HG03060 (cell line): ENCODE measurements around the gene AKAP9.
A peak's percentile ranks its signal among the peaks of the same experiment; 100 is the strongest.
"Not testable (repeated sequence)": the region's sequence is repeated elsewhere in the genome, so short reads cannot be mapped to it uniquely, and the experiment has no call there.

Experiments used
- ATAC-seq: cut with Tn5 transposase; IDR thresholded peaks from one replicate; pipeline ENCODE4 v1.9.1; 2021; ENCODE audit warnings: low read depth, moderate number of reproducible peaks; ENCODE audit not compliant: unreplicated experiment

AKAP9 gene

GRCh38 chr7:92119213-92119759 is 178.6 kb downstream of the AKAP9 start:
- no peak for ATAC-seq

- ATAC-seq, result no peak
Observed at GRCh38 chr7:92121681-92122080, 181.0 kb downstream of the AKAP9 start.

GRCh38 chr7:92131093-92131492 is 190.4 kb downstream of the AKAP9 start:
- ATAC-seq, result no peak

DNA sequence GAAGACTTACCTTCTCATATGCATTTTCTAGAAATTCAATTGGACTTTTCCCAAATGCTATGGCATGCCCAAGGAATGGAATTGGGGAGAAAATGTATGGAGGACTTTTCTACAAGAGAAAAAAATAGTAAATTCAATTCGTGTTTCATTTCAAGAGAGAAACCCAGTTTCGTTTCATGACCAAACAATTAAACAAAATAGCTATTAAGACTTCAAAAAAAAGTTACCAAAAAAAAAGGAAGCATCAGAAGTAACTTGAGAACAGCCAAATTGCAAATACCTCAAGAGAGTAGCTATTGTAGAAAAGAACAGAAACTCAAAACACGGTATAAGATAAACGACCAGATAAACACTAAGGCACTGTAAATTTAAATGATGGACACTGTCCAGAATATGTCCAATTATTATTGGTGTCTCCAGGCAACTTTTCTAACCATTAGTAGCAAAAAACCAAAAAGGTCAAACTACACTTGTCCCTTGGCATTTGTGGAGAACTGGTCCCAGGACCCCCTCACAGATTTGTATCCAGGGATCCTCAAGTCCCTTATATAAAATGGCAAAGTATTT is 191.2 kb downstream of the AKAP9 start:
- no peak for ATAC-seq

- ATAC-seq, result peak; percentile 9
Observed at GRCh38 chr7:92133133-92133736, 192.6 kb downstream of the AKAP9 start.

DNA sequence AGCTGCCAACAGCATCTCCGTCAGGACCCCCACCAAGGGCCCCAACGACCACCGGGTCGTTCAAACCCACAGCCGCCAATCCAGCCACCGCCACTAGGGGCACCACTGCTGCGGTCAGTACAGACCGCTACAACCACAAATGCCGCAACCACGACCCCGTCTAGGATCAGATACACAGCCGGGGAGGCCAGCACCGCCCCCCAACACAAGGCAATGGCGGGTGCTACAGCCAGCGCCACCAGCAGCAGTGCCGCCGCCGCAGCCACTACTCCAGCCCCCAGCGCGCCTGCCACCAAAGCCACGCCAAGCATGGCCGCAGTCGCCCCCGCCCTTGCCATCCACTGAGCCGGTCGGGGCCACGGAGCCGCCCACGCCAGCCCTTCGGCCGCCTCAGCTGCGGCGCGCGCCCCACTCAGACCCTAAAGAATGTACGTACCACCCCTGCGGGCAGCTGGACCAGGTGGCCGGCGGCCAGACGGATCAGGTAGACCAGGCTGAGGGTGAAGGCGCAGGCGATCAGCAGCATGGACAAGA is 193.1 kb downstream of the AKAP9 start:
- ATAC-seq, result peak; percentile 12

DNA sequence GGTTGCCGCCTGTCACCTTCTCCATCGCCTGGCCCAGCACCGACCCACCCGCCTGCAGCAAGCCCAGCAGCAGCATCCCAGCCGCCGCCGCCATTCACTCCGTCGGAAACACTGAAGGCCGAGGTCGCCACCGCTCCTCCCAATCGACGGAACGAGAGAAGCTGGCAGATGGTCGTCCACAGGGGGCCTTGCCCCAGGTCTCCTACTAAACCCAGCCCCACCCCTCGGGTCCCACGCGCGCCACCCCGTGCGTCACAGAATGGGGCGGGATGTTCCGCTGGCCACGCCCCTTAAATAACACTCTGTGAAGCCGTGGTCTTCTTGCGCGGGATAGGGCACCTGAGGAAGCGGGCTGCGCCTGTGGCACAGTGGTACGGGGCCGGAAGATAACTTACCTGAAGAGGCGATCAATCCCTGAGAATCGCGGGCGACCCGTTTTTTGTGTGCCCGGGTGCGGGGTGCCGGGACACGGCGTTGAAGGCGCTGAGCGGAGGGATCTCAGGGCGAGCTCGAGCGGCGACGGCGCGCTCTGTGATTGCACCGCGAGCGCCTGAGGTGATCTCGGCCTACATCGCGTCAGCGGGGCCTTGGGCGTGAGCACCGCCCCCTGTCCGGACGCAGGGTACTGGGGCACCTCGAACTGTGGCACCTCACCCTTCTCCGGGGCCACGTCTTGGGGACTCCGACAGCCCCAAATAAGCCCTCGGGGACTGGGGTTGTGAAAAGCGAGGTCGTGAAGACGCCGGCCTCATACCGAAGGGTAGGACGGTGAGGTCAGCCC is 193.8 kb downstream of the AKAP9 start, which contains the start of gene CYP51A1:
Gene CYP51A1, minus strand, starts transcription at position 207 of the 781 bp plus-strand sequence. Its CDS starts 113 bp downstream, at position 94.
- ATAC-seq, result peak; percentile 75

DNA sequence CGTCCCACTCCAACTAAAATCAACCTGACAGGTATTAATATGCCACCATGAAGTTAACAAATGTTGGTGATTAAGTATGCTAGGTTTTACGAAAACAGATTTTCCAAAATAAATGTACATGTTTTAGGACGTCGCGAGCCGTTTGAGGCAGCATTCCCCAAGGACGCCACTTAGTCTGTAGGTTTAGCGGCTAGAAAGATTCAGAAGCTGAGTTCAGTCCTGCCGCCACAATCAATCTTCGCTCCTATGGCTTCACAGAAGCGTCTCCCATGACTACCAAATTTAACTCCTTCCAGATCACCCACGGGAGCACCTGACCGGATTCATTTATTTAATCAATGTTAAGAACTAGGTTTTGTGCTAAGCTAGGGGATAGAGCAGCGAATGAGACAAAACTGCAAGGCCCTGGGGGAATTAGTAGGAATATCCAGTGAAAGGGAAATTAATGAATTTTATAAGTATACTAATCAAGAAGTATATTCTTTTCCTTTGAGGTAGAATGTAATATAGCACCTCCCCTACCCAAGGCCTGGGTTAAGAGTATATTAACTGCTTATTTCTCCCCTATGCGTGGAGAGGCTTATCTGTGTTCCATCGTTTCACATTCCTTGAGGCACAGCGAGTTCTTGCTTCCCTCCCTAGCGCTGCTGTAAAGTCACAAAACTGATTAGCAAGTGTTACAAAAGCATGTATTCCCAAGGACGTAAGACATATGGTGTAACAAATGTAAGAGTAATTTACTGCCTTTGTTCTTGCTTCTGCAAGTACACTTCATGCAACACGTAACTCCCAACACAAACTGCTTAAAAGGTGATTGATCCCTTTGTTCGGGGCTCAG is 194.6 kb downstream of the AKAP9 start:
- ATAC-seq, result no peak

DNA sequence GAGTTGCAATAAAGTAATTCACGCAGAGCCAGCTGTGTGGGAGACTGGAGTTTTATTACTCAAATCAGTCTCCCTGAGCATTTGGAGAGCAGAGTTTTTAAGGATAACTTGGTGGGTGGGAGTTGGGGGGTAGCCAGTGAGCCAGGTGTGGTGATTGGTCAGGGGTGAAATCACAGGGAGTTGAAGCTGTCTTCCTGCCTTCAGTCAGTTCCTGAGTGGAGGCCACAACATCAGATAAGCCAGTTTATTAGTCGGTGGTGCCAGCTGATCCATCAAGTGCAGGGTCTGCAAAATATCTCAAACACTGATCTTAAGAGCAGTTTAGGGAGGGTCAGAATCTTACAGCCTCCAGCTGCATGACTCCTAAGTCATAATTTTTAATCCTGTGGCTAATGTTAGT is 196.9 kb downstream of the AKAP9 start:
- no peak for ATAC-seq

DNA sequence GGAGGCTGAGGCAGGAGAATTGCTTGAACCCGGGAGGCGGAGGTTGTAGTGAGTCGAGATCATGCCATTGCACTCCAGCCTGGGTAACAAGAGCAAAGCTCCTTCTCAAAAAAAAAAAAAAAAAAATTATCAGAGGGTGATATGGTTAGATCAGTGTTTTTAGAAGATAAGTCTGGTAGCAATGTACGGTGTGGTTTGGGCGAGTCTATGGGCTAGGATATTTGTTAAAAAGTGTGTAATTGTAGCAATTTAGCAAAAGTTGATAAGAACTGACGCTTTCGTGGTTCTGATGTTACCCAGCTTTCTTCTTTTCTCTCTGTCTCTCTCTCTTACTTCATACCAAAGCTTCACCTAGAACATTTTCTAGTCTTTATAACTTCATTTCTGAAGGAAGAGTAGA is 200.5 kb downstream of the AKAP9 start:
- ATAC-seq, result no peak

- not testable (repeated sequence) for ATAC-seq
Observed at GRCh38 chr7:92142791-92143190, 202.1 kb downstream of the AKAP9 start.

DNA sequence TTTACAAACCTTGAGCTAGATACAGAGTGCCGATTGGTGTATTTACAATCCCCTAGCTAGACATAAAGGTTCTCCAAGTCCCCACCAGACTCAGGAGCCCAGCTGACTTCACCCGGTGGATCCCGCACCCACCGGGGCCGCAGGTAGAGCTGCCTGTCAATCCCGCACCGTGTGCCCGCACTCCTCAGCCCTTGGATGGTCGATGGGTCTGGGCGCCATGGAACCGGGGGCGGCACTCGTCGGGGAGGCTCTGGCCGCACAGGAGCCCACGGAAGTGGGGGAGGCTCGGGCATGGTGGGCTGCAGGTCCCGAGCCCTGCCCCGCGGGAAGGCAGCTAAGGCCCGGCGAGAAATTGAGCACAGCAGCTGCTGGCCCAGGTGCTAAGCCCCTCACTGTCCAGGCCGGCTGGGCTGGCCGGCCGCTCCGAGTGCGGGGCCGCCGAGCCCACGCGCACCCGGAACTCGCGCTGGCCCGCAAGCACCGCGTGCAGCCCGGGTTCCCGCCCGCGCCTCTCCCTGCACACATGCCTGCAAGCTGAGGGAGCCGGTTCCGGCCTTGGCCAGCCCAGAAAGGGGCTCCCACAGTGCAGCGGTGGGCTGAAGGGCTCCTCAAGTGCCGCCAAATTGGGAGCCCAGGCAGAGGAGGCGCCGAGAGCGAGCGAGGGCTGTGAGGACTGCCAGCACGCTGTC is 202.7 kb downstream of the AKAP9 start:
- ATAC-seq, result not testable (repeated sequence)

DNA sequence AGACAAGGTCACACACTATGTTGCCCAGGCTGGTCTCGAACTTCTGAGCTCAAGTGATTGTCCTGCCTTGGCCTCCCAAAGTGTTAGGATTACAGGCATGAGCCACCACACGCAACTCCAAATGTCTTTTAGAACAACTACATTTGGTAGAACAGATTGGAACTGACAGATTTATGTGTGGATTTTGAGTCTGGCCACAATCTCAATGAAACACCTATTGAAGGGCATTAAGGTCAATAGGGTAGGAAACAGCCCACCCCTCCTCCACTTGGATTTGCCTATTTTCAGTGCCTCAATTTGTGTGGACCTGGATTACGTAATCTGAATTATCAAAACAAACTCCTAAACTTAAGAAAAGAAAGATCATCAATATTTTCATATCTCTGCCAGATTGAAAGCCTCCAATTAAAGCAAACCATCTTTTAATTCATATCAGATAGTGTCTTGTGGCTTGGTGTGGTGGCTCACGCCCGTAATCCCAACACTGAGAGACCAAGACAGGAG is 209.1 kb downstream of the AKAP9 start:
- no peak for ATAC-seq

GRCh38 chr7:92150450-92151017 is 209.9 kb downstream of the AKAP9 start:
- ATAC-seq, result no peak

DNA sequence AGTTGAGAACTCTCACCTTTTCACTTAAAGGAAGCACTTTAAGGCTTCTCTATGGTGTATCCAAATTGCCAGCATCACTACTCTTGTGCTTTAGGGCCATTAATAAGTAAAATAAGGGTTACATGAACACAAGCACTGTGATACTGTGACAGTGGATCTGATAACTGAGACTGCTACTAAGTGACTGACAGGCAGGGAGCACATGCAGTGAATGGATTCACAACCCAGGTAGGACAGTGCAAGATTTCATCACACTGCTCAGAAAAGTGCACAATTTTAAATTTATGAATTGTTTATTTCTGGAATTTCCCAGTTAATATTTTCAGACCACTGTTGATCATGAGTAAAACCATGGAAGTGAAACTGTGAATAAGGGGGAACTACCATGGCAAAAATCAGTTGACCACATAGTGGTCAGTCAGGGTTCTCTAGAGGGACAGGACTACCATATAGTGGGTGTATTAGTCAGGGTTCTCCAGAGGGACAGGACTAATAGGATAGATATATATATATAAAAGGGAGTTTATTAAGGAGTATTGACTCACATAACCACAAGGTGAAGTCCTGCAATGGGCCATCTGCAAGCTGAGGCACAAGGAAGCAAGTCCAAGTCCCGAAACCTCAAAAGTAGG is 214.6 kb downstream of the AKAP9 start:
- ATAC-seq, result no peak

DNA sequence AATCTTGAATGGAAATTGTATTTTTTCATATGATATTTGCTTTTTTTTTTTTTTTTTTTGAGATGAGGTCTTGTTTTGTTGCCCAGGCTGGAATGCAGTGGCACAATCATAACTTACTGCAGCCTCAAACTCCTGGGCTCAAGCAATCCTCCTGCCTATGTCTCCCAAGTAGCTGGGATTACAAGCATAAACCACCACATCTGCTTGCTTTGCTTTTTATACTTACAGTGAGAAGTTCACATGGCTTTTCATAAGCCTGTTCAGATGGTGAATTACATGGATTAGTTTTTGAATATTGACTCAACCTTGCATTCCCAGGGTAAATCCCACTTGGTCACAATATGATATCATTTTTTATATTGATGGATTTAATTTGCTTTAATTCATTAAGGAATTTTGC is 216.3 kb downstream of the AKAP9 start:
- ATAC-seq, result no peak

- peak; percentile 62 for ATAC-seq
Observed at GRCh38 chr7:92158660-92159575, 218.3 kb downstream of the AKAP9 start.
